Head of caudate nucleus (tissue), 42 donors: ENCODE measurements around the gene CHMP2A.
"Not testable (repeated sequence)": the region's sequence is repeated elsewhere in the genome, so short reads cannot be mapped to it uniquely, and the experiment has no call there.

ENCODE experiments used
- DNase-seq, 42 donors: peaks; one replicate each; pipeline versions ENCODE4 v3.0.0 to v3.0.0-alpha.2; 2020 to 2021; ENCODE audit warnings: mixed read lengths in 7 of 42
- intact Hi-C: fragments of 100-400 bp; cut with DNase I; formaldehyde crosslinking; loops from one replicate; pipeline ENCODE4 v1.15.0; 2022

CHMP2A gene

DNA sequence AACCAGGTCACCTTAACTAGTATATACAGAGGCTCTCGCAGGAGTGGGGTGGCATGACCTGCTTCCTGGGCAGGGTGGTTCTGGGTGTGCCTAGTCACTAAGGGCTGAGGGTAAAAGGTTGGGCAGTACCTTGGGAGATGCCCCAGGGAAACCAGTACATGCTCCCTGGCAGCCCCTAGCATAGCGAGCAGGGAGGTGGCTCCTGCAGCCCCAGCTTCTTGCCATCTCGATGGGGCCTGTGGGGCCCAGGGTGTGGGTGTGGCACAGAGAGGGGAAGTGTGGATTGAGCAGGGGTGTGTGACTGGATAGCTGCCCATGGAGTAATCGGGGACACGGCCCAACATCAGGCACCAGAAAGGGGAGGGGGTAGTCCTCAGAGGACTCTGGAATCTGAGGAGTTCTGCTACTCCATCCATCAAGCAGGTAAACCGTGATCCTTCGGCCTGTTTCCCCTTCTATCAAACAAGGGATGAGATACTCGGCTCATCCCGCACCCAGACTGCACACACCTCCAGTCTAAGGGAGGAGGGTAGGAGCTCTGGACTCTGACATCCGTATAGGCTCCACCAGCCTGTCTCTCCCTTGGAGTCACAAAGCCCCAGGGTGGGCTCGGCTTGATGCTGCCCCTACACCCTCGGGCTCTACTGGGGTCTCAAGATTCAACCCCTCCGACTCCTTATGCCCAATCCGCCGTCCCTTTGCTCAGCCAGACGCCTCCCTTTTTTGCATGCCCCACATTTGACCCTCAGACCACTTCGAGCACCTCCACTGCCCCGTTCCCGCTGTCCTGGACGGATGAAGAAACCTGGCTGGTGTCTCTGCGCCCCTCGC is 36.4 kb downstream of the CHMP2A start:
- DNase-seq, result no peak
- intact Hi-C loops, result no loop called here

DNA sequence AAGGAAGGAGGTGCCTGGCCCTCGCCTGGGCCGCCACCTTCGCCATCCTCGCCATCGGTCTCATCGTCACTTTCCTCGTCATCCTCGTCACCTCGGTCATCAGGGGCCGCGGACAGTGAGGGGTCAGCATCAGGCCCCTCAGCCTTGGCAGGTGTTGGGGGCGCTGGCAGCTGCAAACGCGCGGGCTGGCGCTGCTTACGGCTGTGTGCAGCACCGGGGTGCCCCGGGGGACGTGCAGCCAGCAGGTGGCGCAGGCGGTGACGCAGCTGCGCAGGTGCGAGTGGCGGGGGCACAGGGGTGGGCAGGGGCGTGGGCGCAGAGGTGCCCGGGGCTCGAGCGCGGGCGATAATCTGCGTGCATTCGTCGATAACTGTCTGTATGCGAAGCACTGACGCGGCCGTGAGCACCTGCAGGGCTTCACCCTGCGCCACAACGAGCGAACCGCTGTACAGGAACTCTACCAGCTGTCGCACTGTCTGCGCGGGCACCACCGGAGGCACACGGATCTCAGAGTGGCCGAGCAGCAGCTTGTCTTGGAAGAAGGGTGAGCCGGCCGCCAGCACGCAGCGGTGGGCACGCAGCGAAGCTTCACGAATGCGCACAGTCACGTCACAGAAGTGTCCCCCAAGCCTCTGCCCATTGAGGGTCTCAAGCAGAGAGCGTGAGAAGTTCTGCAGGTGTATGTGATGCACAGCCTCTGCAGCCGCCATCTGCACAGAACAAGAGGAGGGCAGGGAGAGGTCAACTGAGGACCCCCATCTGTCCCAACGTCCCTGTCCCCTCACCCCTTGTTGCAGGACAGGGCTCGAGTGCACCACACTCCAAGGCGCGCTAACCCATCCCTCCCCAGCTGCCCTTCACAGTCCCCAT is 37.7 kb downstream of the CHMP2A start:
- no peak for DNase-seq
- intact Hi-C loops, result no loop called here

DNA sequence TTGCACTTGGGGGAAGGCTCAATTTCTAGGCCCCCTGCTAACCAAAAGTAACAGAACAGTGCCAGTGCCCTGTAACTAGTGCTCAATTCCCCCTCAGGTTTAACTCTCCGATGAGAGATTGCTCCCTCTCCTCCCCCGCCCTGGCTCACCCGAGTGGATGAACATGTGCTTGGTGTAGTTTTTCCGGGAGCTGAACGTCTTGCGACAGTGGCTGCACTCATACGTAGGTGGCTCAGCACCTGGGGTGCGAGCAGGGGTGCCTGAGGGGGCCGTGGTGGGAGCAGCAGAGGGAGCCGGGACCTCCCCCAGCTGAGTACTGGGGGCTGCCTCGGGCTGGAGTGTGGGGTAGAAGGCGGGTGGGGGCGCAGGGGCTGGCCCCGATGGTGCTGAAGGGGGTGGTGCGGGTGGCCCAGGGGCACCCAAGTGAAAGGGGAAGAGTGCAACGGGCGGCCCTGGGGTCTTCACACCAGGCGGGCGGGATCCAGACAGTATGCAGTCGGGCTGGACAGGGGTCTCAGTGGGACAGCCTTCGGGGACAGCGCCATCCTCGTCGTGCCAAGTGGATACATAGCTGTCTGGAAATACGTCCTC is 38.6 kb downstream of the CHMP2A start:
- DNase-seq, result peak in 35 of 42 donors; percentile 24 to 79 (median 56)
- intact Hi-C loops, result no loop called here

DNA sequence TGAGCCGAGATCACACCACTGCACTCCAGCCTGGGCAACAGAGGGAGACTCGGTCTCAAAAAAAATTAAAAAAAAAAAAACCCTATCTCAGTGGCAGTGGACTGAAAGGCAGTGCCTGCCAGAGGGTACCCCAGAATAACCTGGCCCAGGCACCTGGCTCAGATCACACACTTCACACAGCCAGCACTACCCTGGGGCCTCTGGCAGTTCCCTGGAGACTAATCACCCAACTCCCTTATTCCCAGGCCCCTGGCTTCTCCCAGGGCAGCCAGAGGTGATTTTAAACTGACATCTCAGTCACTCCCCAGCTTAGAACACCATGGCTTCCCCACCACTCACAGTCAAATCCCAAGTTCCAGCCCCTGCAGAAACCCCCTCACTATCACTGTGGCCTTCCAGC is 39.6 kb downstream of the CHMP2A start:
- intact Hi-C loops, result no loop called here
- DNase-seq, result no peak

DNA sequence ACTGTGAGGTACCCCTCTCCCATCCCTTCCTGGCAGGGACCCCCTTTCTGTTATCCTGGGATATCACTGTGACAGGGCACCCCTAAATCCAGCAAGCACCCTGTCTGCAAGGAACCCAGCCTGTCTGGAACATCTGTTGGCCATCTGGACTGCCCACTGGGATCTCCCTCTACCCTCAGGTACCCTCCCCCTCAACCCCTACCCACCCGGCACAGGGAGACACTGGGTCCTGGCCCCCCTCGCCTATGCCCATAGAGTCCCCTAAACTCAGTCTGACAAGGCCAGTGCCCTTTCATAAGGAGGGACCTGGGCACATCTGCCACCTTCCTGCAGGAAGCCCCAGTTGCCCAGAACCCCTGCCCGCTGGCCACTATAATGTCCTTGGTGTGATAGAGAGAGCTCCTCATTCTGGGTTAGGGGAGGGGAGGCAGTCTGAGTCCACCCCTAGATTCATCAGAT is 40.3 kb downstream of the CHMP2A start:
- DNase-seq, result no peak
- intact Hi-C loops, result no loop called here

DNA sequence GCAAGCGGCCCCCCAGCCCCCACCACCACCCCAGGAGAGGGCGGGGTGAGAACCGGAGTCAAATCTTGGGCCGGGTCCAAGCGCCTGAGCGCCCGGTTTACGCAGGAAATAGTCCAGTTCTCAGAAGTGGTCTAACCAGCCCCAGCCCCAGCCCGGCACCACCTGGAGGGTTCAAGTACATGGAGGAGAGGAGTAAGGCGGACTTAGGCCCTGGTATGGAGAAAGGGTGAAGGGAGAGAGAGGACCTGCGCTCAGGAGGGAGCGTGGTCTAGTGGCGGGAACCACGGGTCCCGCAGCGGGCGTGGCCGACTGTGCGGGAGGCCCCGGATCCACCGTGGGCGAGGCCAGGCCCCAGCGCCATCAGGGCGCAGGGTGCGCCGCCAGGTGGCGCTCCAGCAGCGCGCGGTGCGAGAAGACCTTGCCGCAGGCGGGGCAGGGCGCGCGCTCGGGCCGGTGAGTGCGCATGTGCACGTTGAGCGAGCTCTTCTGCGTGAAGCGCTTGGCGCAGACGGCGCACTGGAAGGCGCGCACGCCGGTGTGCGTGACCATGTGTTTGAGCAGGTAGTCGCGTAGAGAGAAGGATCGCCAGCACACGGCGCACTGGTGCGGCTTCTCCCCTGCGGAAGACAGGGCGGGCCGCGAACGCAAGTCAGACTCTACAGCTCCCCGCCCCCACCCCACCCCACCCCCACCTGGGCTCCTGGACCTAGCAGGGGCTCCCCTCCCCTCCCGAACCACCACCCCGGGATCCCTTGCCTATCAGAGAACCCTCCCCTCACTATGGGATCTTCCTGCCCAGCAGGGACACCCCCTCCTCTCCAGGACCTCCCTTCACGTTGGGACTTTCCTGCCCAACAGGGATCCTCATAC is 41.0 kb downstream of the CHMP2A start:
- DNase-seq, result peak; percentile 69 to 95 (median 90)
- intact Hi-C loops, result no loop called here

DNA sequence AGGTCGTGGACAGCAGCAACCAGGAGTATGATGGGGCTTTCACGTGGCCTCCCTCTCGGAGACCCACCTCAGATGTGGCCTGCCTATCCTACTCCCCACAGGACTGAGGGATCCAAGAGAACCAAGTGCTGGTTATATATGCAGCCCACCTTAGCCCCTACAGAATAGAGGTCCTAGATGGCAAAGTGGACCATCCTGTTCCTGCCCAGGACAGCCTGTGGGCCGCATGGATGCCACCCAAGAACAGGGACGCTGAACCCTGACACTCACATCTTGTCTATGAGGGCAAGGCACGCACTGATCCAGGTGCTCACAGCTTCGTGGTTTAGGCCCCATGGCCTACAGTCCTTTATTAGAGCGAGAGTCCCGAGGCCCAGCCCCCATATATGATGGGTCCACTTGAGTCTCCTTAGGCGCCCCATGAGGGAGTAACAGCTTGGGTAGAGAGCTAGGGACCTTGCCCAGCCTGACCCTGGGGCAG is 41.7 kb downstream of the CHMP2A start:
- no peak for DNase-seq
- intact Hi-C loops, result no loop called here

DNA sequence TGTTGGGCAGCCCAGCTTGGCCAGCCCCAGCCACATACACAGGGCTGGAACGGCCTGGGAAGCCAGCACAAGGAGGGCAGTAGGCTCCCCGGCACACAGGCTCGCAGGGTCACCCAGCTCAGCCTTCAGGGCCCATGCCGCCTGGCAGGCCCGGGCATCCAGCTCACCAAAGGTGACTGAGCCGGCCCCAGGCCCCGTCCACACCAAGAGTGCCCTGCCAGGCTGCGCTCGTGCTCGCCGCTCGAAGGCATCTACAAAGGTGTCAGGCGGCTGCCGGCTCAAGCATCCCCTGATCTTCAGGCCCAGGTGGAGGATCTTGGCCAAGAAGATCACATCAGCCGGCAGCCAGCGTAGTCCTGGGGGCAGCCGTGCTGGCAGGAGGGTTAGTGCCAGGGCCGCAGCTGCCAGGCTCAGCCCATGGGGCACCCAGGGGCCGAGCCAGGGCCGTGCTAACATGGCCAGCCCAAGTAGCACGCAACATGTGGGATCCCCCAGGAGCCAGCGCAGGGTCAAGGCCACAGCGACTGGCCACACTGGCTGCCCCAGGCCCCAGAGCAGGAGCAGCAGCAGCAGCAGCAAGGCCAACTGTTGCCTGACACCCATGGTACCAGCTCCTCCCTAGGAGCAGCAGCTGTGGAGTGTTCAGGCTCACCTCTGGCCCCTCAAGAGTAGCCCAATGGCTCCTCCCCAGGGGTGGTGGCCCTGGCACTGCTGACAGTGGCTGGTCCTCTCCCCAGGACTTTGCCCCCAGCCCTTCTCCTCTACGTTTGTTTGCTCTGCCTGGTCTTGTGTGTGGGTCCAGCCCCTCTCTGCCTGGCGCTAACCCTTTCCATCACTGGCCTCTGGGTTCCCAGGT is 43.3 kb downstream of the CHMP2A start, which contains the start of gene SLC27A5:
TSS of gene SLC27A5 (minus strand) at position 640 of the 856 bp plus-strand sequence. CDS start at position 603, 37 bp downstream.
- DNase-seq, result no peak

DNA sequence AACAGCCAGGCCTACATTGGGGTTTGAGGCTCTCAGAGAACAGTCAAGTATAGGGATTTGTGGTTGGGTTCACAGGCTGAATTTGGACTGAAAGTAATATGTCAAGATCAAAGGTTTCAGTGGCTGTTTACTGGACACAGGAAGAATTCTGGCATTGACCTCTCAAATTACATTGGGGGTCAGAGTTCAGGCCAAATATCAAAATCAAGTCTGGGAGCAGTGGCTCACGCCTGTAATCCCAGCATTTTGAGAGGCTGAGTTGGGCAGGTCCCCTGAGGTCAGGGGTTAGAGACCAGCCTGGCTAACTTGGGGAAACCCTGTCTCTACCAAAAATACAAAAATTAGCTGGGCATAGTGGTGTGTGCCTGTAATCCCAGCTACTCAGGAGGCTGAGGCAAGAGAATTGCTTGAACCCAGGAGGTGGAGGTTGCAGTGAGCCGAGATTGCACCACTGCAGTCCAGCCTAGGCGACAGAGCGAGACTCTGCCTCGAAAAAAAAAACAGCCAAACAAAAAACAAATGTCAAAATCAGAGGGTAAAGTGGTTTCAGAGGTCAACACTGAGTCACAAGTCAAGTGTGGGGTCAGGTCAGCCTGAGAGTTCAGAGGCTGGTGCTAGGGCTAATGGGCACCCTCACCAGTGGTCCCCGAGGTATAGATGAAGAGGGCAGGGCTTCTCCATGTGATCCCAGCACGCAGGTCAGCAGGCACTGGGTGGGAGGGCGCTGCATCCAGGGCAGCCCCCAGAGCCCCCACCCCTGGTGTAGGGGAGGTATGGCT is 44.6 kb downstream of the CHMP2A start:
- intact Hi-C loops, result no loop called here
- no peak for DNase-seq

More for the DNA sequence above, 43.3 kb downstream of the CHMP2A start, which contains the start of gene SLC27A5:
- intact Hi-C loops, result no loop called here

DNA sequence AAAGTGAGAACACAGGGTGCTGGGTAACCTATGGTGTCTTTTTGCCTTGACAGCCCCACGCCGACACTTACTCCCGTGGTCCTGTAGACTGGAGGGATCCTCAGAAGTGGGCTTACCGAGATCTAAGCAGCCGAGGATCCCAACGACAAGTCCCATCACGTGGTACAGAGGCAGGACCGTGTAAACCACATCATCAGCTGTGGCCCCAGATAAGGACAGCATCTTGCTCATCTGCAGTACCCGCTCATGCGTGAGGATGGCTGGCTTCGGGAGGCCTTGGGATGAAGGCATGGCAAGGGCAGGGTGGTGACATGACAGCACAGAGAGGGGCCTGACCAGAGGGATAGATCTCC is 45.2 kb downstream of the CHMP2A start:
- DNase-seq, result no peak
- intact Hi-C loops, result no loop called here

DNA sequence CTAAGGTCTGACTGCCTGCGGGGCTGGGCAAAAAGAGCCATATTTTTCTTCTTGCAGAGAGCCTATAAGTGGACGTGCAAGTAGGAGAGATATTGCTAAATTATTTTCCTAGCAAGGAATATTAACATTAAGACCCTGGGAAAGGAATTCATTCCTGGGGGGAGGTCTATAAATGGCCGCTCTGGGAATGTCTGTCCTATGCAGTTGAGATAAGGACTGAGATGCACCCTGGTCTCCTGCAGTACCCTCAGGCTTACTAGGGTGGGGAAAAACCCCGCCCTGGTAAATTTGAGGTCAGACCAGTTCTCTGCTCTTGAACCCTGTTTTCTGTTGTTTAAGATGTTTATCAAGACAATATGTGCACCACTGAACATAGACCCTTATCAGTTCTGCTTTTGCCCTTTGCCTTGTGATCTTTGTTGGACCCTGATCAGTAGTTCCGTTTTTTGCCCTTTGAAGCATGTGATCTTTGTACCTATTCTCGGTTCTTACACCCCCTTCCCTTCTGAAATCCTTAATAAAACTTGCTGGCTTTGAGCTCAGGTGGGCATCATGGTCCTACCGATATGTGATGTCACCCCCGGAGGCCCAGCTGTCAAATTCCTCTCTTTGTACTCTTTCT is 47.2 kb downstream of the CHMP2A start:
- intact Hi-C loops, result not testable (repeated sequence)

More for the DNA sequence above, 47.2 kb downstream of the CHMP2A start:
- not testable (repeated sequence) for DNase-seq
